Stomach (tissue), 4 donors: ENCODE results near the gene BLVRA.

Source experiments
- CTCF ChIP-seq, 7 experiments: fragments of 450-650 bp in 4 of 7; fragments of 200-600 bp in 3 of 7; sonication (generic) in 3 of 7; IDR thresholded peaks; one replicate each; pipeline ENCODE4 v1.5.1; 2016 to 2019; ENCODE audit warnings: antibody characterized with exemption in 7 of 7, control low read depth in 2 of 7, mild to moderate bottlenecking in 1 of 7
- POLR2A ChIP-seq, 4 donors: fragments of 450-650 bp; IDR thresholded peaks; one replicate each; pipeline ENCODE4 v1.6.1; 2016; ENCODE audit warnings: antibody characterized with exemption in 4 of 4, control low read depth in 2 of 4, mild to moderate bottlenecking in 1 of 4, moderate library complexity in 1 of 4

DNA sequence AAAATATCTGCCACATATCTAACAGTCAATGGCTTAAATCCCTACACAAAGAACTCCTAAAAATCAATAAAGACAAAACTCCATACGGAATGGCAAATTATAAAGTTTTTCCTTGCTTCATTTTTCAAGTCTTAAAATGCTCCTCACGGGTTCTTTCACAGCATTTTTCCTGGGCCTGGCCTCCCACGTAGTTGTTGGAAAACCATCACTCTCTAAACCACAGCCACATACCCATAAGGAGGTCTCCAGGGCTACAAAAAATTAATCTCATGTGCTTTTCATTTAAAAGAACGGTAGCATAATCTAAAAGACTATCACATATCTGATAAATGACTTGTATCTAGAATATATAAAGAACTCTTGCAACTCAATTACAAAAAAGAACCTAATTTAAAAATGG lies 32.0 kb upstream of the BLVRA start:
- TF ChIP-seq CTCF (IDR thresholded peaks at IDR 0.05) = no peak
- TF ChIP-seq POLR2A (IDR thresholded peaks at IDR 0.05) = no peak
